Esophagus squamous epithelium (tissue), 5 donors: ENCODE results near the gene CPO. TPM values are rescaled to one million over a fixed set of nuclear protein-coding genes. Genes with fewer than 3 reads are reported as not detected.

ENCODE experiments used
- DNase-seq: peaks from one replicate; lab custom pipeline; 2025; lab: John Stamatoyannopoulos, UW
- H3K27ac ChIP-seq, 4 donors: fragments of 200-600 bp; sonication (generic); one replicate each; pipeline ENCODE4 v1.5.1; 2016 to 2019; ENCODE audit warnings: mild to moderate bottlenecking in 1 of 4
- H3K27me3 ChIP-seq, 4 donors: fragments of 200-600 bp; sonication (generic); 1 replicate in 3 of 4; 2 replicates in 1 of 4; pipeline versions ENCODE4 v1.5.1 to v1.6.0; 2017 to 2021; ENCODE audit warnings: antibody characterized with exemption in 1 of 4
- H3K36me3 ChIP-seq, 3 donors: fragments of 200-600 bp; sonication (generic); one replicate each; pipeline ENCODE4 v1.5.1; 2016 to 2019
- H3K4me1 ChIP-seq, 3 donors: fragments of 200-600 bp; sonication (generic); one replicate each; pipeline ENCODE4 v1.5.1; 2017 to 2019
- H3K4me3 ChIP-seq, 4 donors: fragments of 200-600 bp; sonication (generic); 1 replicate in 3 of 4; 2 replicates in 1 of 4; pipeline ENCODE4 v1.5.1; 2016 to 2019; ENCODE audit warnings: mild to moderate bottlenecking in 2 of 4, moderate library complexity in 1 of 4
- H3K9me3 ChIP-seq, 3 donors: fragments of 200-600 bp; sonication (generic); one replicate each; pipeline ENCODE4 v1.5.1; 2016 to 2019
- POLR2A ChIP-seq, 4 donors: fragments of 450-650 bp; IDR thresholded peaks; one replicate each; pipeline ENCODE4 v1.6.1; 2017; ENCODE audit warnings: antibody characterized with exemption in 4 of 4, mild to moderate bottlenecking in 4 of 4, moderate library complexity in 3 of 4
- WGBS, 2 donors: methylation state at CpG; one replicate each; pipeline ENCODE4 v1.1.5; 2018; 5-methylcytosine and 5-hydroxymethylcytosine counted together
- intact Hi-C: fragments of 100-400 bp; cut with DNase I; formaldehyde crosslinking; loops from one replicate; pipeline ENCODE4 v1.15.0; 2022
- total RNA-seq, 4 donors: library from RNA; depleted of rRNA; stranded (reverse); fragments of >200 nt; gene quantifications; one replicate each; pipeline ENCODE4 v1.1.0, GENCODE V29; 2016
- TF ChIP-seq, protein P1 (sequence below), 6 experiments: fragments of 450-650 bp in 4 of 6; fragments of 200-600 bp in 2 of 6; sonication (generic) in 2 of 6; IDR thresholded peaks; one replicate each; pipeline ENCODE4 v1.5.1; 2016 to 2019; ENCODE audit warnings: antibody characterized with exemption in 6 of 6, mild to moderate bottlenecking in 4 of 6, moderate library complexity in 4 of 6
- donor health status: DM: yes; HTN: yes; CAD: no.

Gene CPO
- total RNA-seq, 4 donors from 2014 or later, result not detected

DNA sequence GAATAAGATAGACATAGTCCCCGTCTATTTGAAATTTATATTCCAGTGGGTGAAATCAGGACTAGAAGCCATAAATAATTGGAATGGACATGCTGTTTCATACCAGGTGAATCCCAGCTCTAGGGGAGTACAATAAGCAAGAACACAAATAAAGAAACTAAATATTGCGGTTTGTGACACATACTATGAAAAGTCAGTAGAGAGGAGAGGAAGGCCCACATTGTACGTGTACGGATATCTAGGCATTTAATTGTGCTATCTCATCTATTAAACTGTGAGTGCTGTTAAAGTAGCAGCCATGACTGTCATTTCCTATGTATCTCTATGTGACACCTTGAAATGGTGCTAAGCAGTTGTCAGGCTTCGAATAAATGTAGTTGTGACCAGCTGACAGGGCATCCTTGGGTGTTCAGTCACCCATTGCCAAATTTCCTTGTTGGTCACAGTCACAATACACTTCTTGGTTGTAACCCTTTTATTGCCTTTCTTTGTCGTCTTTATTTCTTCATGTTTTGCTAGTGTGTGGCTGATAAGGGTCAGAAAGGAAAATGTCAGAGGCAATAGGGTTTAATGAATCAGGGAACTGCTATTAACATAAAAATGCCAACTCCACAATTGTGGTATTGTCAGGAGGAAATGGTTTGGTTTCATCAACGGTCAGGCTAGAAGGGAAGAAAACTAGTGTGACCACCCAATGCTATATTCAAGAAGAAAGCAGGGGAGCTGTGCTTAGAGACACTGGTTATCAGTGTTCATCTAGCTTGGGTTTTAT, 31.5 kb downstream of the CPO start:
- intact Hi-C loops, result no loop called here
- H3K4me3 ChIP-seq, result no peak overlapping the region
- H3K9me3 ChIP-seq, result no peaks in the 10 kb centered on the region
- H3K4me1 ChIP-seq, result peaks cover 0 to 11% (median 0%) of the 10 kb centered on the region in 3 donors
- no peaks in the 10 kb centered on the region for H3K36me3 ChIP-seq
- DNase-seq, result no peak
- H3K27ac ChIP-seq, result no peak overlapping the region
- H3K27me3 ChIP-seq, result no peaks in the 10 kb centered on the region
- TF ChIP-seq, protein P1, sequence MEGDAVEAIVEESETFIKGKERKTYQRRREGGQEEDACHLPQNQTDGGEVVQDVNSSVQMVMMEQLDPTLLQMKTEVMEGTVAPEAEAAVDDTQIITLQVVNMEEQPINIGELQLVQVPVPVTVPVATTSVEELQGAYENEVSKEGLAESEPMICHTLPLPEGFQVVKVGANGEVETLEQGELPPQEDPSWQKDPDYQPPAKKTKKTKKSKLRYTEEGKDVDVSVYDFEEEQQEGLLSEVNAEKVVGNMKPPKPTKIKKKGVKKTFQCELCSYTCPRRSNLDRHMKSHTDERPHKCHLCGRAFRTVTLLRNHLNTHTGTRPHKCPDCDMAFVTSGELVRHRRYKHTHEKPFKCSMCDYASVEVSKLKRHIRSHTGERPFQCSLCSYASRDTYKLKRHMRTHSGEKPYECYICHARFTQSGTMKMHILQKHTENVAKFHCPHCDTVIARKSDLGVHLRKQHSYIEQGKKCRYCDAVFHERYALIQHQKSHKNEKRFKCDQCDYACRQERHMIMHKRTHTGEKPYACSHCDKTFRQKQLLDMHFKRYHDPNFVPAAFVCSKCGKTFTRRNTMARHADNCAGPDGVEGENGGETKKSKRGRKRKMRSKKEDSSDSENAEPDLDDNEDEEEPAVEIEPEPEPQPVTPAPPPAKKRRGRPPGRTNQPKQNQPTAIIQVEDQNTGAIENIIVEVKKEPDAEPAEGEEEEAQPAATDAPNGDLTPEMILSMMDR (IDR thresholded peaks at IDR 0.05), result no peak
- TF ChIP-seq POLR2A (IDR thresholded peaks at IDR 0.05), result no peak
- WGBS, 2 donors, result 75% methylated on average over 7 of the region's 7 CpGs

DNA sequence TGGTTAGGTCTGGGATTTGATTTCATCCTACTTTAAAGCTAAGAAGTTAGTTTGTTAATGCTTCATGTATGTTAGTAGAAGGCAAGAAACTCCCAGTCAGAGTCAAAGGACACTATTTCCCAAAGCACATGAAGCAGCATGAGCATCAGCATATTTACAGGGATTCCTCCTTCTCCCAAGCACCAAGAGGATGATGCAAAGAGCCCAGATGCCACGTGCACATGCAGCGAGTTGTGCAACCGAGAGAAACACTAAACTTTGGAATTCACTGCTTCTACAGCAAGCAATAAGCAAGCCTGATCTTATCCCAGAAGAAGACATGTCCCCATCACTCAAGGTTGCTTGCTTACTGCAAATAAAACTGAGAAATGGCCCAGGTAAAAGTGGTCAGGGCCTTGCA, 32.5 kb downstream of the CPO start:
- WGBS, 2 donors, result 40 to 60% methylated on average over 1 to 3 of the region's 3 CpGs
- DNase-seq, result no peak
- H3K4me1 ChIP-seq, result peaks cover 0 to 11% (median 0%) of the 10 kb centered on the region in 3 donors

DNA sequence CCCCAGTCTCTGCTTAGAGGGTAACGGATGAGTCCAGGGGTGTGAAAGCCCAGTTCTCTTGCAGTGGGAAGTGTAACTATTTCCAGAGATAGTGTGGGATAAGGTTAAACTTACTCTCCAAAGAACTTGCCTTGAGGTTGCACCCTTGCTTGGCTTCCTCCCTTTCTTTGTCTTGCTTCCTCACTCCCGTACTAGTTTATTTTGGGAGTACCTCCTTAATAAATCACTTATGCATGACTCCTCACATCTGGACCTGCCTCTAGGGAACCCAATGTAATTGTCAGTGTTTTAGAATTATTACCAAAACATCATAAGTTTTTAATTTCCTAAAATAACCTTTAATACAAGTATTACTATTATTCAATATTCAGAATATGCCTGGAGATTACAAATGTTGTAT, 35.2 kb downstream of the CPO start:
- TF ChIP-seq POLR2A (IDR thresholded peaks at IDR 0.05), result no peak
- TF ChIP-seq, protein P1 (IDR thresholded peaks at IDR 0.05), result no peak
- intact Hi-C loops, result no loop called here
- peaks cover 0 to 2% (median 0%) of the 10 kb centered on the region in 3 donors for H3K4me1 ChIP-seq
- H3K4me3 ChIP-seq, result no peak overlapping the region
- no peaks in the 10 kb centered on the region for H3K27me3 ChIP-seq
- no peaks in the 10 kb centered on the region for H3K36me3 ChIP-seq
- H3K27ac ChIP-seq, result no peak overlapping the region
- 57 to 64% methylated on average over 2 of the region's 2 CpGs for WGBS, 2 donors
- DNase-seq, result no peak
- H3K9me3 ChIP-seq, result no peaks in the 10 kb centered on the region

More for the DNA sequence above, 32.5 kb downstream of the CPO start:
- H3K27me3 ChIP-seq, result no peaks in the 10 kb centered on the region
- intact Hi-C loops, result no loop called here
- no peak overlapping the region for H3K4me3 ChIP-seq
- H3K9me3 ChIP-seq, result no peaks in the 10 kb centered on the region
- no peak for TF ChIP-seq POLR2A (IDR thresholded peaks at IDR 0.05)
- TF ChIP-seq, protein P1 (IDR thresholded peaks at IDR 0.05), result no peak
- no peaks in the 10 kb centered on the region for H3K36me3 ChIP-seq
- H3K27ac ChIP-seq, result no peak overlapping the region

DNA sequence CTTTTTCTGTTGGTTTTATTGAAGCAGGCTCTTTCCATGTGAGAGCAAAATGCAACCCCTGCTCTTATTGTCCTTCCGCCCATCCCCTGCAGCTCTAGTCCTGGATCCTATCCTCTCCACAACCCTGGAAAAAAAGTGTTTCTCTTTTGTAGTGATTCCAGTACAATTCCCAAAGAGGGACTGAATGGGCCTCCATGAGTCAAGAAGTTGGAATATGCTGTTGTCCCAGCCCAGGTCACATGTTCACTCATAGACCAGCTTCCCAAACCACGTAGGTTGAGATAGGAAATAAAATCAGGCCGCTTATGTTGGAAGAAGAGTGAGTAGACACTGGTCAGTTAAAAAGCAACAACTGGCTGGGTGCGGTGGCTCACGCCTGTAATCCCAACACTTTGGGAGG, 39.4 kb downstream of the CPO start:
- intact Hi-C loops, result no loop called here
- H3K4me1 ChIP-seq, result peaks cover 0 to 37% (median 0%) of the 10 kb centered on the region in 3 donors
- H3K36me3 ChIP-seq, result no peaks in the 10 kb centered on the region
- no peaks in the 10 kb centered on the region for H3K9me3 ChIP-seq
- DNase-seq, result no peak
- H3K27me3 ChIP-seq, result no peaks in the 10 kb centered on the region
- H3K27ac ChIP-seq, result no peak overlapping the region
- no peak overlapping the region for H3K4me3 ChIP-seq
- 89 to 94% methylated on average over 3 to 5 of the region's 5 CpGs for WGBS, 2 donors
- TF ChIP-seq, protein P1 (IDR thresholded peaks at IDR 0.05), result no peak
- TF ChIP-seq POLR2A (IDR thresholded peaks at IDR 0.05), result no peak

DNA sequence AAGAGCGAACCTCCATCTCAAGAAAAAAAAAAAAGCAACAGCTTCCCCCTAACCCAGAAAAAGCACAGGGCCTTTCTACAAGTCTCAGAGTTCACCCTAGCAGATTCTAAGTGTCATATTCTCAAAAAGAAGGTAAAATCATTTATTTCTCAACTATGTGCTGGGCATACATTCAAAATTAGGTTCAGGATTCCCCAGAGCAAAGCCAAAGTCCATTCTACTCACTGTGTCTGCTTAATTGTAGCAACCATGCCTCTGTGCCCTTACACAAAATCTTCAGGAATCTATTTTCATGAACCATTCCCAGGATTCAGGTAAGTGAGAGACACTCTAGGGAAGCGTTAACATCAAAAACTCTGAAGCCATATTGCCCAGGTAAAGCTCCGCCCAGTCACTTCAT, 40.0 kb downstream of the CPO start:
- H3K4me3 ChIP-seq, result no peak overlapping the region
- intact Hi-C loops, result no loop called here
- DNase-seq, result no peak

More for the DNA sequence above, 40.0 kb downstream of the CPO start:
- 79 to 100% methylated on average over 3 of the region's 3 CpGs for WGBS, 2 donors
- Histone ChIP-seq H3K27me3 (no peaks in the 10 kb centered on the region), H3K4me1 (peaks cover 0 to 37% (median 0%) of the 10 kb centered on the region in 3 donors), H3K27ac (no peak overlapping the region), H3K9me3 (no peaks in the 10 kb centered on the region), H3K36me3 (no peaks in the 10 kb centered on the region)
- TF ChIP-seq, protein P1 (IDR thresholded peaks at IDR 0.05), result no peak
- no peak for TF ChIP-seq POLR2A (IDR thresholded peaks at IDR 0.05)
